Body of pancreas (tissue), 4 donors: Measurements from ENCODE around the gene EFNA5.

Experiments used
- CTCF ChIP-seq, 7 experiments: fragments of 450-650 bp in 4 of 7; fragments of 200-600 bp in 3 of 7; sonication (generic) in 3 of 7; IDR thresholded peaks; one replicate each; pipeline ENCODE4 v1.5.1; 2016 to 2019; ENCODE audit warnings: antibody characterized with exemption in 7 of 7
- POLR2A ChIP-seq, 3 donors: fragments of 450-650 bp; IDR thresholded peaks; one replicate each; pipeline ENCODE4 v1.6.1; 2016; ENCODE audit warnings: antibody characterized with exemption in 3 of 3, mild to moderate bottlenecking in 2 of 3

DNA sequence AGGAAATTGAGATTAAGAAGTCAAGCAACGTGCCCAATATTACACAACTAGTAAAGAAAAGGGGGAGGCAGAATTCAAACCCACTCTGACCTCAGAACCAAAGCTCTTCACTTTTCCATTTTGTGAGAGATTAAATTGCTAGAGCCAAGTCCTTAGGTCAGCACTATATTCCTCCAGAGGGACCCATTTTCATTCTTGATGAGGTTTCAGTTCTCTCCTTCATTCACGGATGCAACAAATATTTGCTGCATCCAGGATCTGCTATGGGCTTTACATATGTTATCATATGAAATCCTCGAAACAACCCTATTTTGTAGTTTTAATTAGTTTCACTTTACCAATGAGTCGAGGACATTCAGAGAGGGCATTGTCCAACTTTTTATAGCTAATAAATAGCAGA, 239.2 kb downstream of the EFNA5 start:
- TF ChIP-seq CTCF (IDR thresholded peaks at IDR 0.05) (no peak), POLR2A (IDR thresholded peaks at IDR 0.05) (no peak)
